SK-N-SH treated with all-trans-retinoic acid at 6 μM for 48 hours (cell line): ENCODE measurements around the gene HTR4.

Source experiments
- TCF4 ChIP-seq: fragments of 250-450 bp; sonication (Bioruptor Pico); IDR thresholded peaks from 2 replicates; pipeline ENCODE4 v1.8.0; 2021; ENCODE audit warnings: mild to moderate bottlenecking, moderate library complexity, borderline replicate concordance
- ZFP3 ChIP-seq: fragments of 250-450 bp; sonication (Bioruptor Pico); IDR thresholded peaks from 2 replicates; pipeline ENCODE4 v1.5.0; 2020; ENCODE audit warnings: mild to moderate bottlenecking, moderate library complexity

DNA sequence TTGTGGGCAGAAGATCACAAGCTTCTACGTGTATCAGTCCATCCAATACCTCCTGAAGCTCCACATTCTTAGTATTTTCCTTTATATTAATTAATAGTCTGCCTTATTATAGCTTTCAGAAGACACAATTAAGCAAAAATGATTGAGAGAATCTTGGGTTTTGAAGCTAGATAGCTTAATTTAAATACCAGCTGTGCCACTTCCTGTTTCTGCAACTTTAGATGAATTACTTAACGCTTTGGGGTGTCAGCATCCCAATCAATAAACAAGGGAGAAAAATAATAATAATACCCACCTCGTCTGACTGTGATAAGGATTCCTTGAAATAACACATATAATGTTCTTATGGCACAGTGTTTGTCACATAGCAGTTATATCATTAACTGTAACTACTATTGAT lies 44.7 kb upstream of the HTR4 start:
- TF ChIP-seq TCF4 (CRISPR knock-in tag) (no peak), ZFP3 (no peak)
